GM19397 (cell line): ENCODE data around the gene RAB3C.

Experiments
- ATAC-seq: cut with Tn5 transposase; IDR thresholded peaks from one replicate; pipeline ENCODE4 v1.9.1; 2021; ENCODE audit warnings: mild to moderate bottlenecking, moderate library complexity; ENCODE audit not compliant: unreplicated experiment

RAB3C gene

GRCh38 chr5:58813855-58814254 is 231.0 kb downstream of the RAB3C start:
- ATAC-seq: no peak

- no peak for ATAC-seq
Measured at GRCh38 chr5:58816181-58816731, 233.4 kb downstream of the RAB3C start.

GRCh38 chr5:58818465-58818864 is 235.6 kb downstream of the RAB3C start:
- ATAC-seq: no peak

GRCh38 chr5:58825441-58825840 is 242.6 kb downstream of the RAB3C start:
- ATAC-seq: no peak

- no peak for ATAC-seq
Measured at GRCh38 chr5:58825899-58826298, 243.0 kb downstream of the RAB3C start.

- no peak for ATAC-seq
Measured at GRCh38 chr5:58827463-58827862, 244.6 kb downstream of the RAB3C start.

GRCh38 chr5:58828258-58828657 is 245.4 kb downstream of the RAB3C start:
- ATAC-seq: no peak

- ATAC-seq: no peak
Measured at GRCh38 chr5:58834242-58835225, 251.7 kb downstream of the RAB3C start.

- ATAC-seq: no peak
Measured at GRCh38 chr5:58836351-58836750, 253.5 kb downstream of the RAB3C start.

GRCh38 chr5:58838729-58839128 is 255.9 kb downstream of the RAB3C start:
- ATAC-seq: no peak

GRCh38 chr5:58842852-58843251 is 260.0 kb downstream of the RAB3C start:
- ATAC-seq: no peak

- ATAC-seq: no peak
Measured at GRCh38 chr5:58844395-58844794, 261.5 kb downstream of the RAB3C start.

- ATAC-seq: no peak
Measured at GRCh38 chr5:58847041-58847440, 264.2 kb downstream of the RAB3C start.

- ATAC-seq: no peak
Measured at GRCh38 chr5:58849223-58849622, 266.3 kb downstream of the RAB3C start.

GRCh38 chr5:58849921-58850667 is 267.2 kb downstream of the RAB3C start:
- no peak for ATAC-seq

GRCh38 chr5:58851153-58851552 is 268.3 kb downstream of the RAB3C start:
- ATAC-seq: no peak

GRCh38 chr5:58851571-58851970 is 268.7 kb downstream of the RAB3C start:
- ATAC-seq: no peak

GRCh38 chr5:58852566-58852965 is 269.7 kb downstream of the RAB3C start:
- ATAC-seq: no peak

GRCh38 chr5:58854441-58854840 is 271.6 kb downstream of the RAB3C start:
- no peak for ATAC-seq

- no peak for ATAC-seq
Measured at GRCh38 chr5:58855851-58856739, 273.2 kb downstream of the RAB3C start.

- ATAC-seq: no peak
Measured at GRCh38 chr5:58857609-58858008, 274.7 kb downstream of the RAB3C start.
